Uterus (tissue), 2 donors: ENCODE measurements around the gene IPO4.

Experiments used
- CTCF ChIP-seq, 4 experiments: fragments of 200-600 bp in 2 of 4; fragments of 450-650 bp in 2 of 4; sonication (generic) in 2 of 4; IDR thresholded peaks; one replicate each; pipeline ENCODE4 v1.5.1; 2016 to 2019; ENCODE audit warnings: antibody characterized with exemption in 4 of 4, mild to moderate bottlenecking in 2 of 4, moderate library complexity in 1 of 4
- POLR2A ChIP-seq, 2 donors: fragments of 450-650 bp; IDR thresholded peaks; one replicate each; pipeline ENCODE4 v1.6.1; 2016; ENCODE audit warnings: antibody characterized with exemption in 2 of 2, mild to moderate bottlenecking in 1 of 2, moderate library complexity in 1 of 2

- TF ChIP-seq CTCF (IDR thresholded peaks at IDR 0.05) (no peak), POLR2A (IDR thresholded peaks at IDR 0.05) (no peak)
Observed at GRCh38 chr14:24150993-24151392, 37.6 kb downstream of the IPO4 start.
